Astrocyte (in vitro differentiated cells and primary cell): ENCODE measurements around the gene UPF2.

Experiments used
- EZH2 ChIP-seq: IDR thresholded peaks from 2 replicates; pipeline ENCODE4 v1.6.1; 2012; ENCODE audit warnings: mild to moderate bottlenecking, low read length, inconsistent platforms; ENCODE audit not compliant: insufficient read depth
- TF ChIP-seq, protein P1 (sequence below): IDR thresholded peaks from 2 replicates; pipeline ENCODE4 v1.5.1; 2011; ENCODE audit warnings: low read depth, mild to moderate bottlenecking, inconsistent platforms, low read length, moderate library complexity; ENCODE audit not compliant: insufficient read depth

DNA sequence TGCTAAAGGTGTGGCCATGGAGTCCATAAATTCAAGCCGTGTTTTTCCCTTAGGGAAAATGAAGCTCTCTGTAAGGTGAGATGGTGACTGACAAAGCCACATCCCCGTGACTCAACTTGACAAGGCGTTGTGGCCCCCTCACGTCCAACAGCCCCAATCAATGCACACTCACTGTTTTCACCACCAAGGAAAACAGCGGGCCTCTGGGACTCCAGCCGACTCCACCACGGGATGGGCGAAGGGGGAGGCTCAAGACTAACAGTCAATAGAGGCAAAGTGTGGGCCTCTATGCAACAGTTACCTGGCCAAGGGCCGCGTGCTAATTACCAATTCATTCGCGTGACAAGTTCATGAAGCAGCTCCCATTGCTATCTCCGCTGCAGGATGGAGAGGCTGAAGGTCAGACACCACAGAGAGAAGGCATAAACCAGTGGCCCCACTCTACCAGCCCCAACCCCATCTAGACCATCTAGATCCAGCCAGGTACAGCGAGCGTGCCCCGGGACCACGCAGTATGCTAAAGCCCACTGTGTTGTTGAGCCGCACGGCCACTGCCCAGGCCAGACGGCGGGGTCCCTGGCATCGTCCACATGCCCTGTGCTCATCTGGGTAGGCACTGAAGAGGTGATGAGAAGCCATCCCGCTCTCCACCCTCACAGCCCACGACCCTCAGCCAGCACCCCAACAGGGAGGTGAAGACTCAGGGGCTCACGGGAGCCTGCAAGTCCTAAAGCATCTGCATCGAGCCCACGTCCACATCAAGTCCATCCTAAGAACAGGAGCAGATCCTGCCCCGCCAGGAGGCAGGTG lies 143.3 kb downstream of the UPF2 start:
- TF ChIP-seq, protein P1, sequence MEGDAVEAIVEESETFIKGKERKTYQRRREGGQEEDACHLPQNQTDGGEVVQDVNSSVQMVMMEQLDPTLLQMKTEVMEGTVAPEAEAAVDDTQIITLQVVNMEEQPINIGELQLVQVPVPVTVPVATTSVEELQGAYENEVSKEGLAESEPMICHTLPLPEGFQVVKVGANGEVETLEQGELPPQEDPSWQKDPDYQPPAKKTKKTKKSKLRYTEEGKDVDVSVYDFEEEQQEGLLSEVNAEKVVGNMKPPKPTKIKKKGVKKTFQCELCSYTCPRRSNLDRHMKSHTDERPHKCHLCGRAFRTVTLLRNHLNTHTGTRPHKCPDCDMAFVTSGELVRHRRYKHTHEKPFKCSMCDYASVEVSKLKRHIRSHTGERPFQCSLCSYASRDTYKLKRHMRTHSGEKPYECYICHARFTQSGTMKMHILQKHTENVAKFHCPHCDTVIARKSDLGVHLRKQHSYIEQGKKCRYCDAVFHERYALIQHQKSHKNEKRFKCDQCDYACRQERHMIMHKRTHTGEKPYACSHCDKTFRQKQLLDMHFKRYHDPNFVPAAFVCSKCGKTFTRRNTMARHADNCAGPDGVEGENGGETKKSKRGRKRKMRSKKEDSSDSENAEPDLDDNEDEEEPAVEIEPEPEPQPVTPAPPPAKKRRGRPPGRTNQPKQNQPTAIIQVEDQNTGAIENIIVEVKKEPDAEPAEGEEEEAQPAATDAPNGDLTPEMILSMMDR: no peak
- no peak for TF ChIP-seq EZH2
